ENCODE data around the gene AK5.
"Not testable (repeated sequence)": the region's sequence is repeated elsewhere in the genome, so short reads cannot be mapped to it uniquely, and the experiment has no call there.

AK5 gene

GRCh38 chr1:77405186-77405585, 123.4 kb downstream of the AK5 start:
- no peak for DNase-seq

DNA sequence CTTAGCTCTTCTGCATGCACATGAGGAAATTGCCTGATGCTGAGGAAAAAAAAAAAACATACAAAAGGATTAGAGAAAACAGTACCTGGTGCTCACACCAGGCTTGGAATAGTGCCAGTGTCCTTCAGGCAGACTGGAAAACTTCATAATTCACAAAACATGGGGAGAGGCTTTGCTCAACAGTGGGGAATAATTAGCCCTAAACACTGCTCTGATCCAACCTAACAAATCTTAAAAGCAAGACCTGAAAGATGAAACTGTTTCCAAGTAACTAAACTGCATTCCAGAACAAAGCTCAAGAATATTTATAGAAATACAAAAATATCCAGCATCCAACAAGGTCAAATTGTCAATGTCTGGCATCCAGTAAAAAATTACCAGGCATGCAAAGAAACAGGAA, 124.8 kb downstream of the AK5 start:
- no peak for DNase-seq

DNA sequence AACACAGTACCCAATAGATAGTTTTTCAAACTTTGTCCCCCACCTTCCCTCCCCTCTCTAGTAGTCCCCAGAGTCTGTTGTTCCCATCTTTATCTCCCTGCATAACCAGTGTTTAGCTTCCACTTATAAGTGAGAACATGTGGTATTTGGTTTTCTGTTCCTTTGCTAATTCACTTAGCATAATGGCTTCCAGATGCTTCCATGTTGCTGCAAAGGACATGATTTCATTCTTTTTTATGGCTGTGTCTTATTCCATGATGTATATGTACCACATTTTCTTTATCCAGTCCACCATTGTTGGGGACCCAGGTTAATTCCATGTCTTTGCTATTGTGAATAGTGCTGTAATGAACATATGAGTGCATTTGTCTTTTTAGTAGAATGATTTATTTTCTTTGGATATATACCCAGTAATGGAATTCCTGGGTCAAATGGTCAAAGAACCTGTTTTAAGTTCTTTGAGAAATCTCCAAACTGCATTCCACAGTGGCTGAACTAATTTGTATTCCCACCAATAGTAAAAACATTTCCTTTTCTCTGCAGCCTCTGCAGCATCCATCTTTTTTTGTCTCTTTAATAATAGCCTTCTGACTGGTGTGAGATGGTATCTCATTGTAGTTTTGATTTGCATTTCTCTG, 126.0 kb downstream of the AK5 start:
- DNase-seq, result no peak

DNA sequence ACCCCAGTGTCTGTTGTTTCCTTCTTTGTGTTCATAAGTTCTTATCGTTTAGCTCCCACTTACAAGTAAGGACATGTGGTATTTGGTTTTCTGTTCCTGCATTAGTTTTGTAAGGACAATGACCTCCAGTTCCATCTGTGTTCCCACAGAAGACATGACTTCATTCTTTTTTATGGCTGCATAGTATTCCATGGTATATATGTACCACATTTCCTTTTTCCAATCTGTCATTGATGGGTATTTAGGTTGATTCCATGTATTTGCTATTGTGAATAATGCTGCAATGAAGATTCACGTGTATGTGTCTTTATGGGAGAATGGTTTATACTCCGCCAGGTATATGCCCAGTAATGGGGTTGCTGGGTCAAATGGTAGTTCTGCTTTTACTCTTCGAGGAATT, 127.1 kb downstream of the AK5 start:
- not testable (repeated sequence) for DNase-seq

DNA sequence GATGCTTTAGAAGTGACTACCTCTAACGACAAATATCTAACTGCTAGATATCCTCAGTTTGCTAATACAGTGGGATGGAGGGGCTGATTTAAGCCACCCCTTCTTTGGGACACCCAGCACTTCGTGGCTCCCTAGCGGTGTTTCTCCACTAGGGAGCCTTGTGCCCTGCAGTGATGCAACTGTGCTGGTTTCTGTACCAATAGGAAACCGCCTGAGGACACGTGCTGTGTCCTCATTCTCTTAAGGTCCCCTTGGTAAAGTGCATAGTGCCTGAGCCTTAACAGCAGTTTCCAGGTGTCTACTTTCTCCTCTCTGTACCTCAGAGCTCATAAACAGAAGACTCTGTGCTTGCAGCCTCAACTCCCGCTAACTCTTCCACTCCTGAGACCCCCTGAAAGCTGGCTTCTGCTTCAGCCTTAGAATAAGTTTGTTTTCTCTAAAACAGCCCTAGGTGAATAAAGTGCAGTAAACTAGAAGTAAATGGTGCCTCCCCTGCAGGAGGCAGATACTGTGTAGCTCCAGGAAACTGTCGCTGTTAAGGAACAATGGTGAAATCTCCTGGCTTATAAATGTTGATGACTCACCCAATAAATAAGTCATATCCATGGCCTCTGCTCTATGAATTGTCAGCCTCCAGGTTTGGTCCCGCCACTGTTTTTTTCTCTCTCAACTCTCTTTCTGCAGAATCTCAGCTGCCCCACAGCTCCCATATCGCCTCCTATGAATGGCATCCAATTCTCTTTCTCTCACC, 130.4 kb downstream of the AK5 start:
- DNase-seq, result peak; percentile 47

DNA sequence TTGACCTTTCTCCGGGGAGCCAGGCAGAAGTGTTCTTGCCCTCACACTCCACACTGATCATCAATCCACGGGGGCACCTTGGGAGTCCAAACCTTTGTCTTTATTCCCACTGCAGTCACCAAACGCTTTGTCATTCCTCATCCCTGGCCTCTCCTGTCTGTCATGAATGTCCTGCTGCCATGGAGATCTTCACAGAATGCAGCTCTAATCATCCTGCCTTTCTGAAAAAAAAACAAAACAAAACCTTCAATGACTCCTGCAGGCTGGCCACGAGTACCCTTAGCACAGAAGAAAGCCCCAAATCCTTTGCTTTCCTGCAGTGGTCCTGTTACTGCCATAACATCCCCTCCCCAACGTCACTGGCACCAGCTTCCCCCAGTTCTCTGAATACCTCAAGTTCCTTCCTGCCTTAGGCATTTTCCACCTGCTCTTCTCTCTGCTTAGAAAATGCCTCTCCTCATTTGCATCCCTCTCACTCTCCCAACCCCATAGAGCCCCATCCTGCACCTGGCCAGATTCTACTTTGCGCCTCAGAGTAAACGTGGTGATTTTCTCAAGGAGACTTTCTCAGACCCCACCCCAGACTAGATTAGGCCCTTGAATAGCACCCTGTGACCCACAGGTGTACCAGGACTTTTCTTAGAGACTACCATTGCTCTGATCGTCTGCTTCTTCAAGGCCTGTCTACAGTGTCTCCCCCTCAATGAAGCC, 131.2 kb downstream of the AK5 start:
- DNase-seq, result no peak

GRCh38 chr1:77413541-77414335, 131.9 kb downstream of the AK5 start:
- DNase-seq, result peak; percentile 87

DNA sequence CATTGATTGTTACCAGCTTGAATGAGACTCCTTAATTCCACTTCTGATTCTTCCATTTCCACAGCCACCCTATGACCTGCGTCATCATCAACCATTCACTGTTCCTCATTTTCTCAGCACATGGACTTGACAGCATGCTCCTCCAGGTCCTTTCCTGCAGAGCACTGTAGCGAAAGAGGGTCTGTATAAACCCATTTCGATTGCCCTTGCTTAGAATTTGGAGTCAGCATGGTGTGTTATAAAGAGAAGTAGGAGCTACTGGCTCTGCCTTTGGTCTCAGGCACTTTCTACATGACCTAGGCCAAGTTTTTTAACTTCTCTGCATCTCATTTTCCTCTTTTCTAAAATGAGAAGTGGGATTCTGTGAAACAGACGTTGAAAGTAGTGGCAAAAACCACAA, 133.8 kb downstream of the AK5 start:
- peak; percentile 66 for DNase-seq

DNA sequence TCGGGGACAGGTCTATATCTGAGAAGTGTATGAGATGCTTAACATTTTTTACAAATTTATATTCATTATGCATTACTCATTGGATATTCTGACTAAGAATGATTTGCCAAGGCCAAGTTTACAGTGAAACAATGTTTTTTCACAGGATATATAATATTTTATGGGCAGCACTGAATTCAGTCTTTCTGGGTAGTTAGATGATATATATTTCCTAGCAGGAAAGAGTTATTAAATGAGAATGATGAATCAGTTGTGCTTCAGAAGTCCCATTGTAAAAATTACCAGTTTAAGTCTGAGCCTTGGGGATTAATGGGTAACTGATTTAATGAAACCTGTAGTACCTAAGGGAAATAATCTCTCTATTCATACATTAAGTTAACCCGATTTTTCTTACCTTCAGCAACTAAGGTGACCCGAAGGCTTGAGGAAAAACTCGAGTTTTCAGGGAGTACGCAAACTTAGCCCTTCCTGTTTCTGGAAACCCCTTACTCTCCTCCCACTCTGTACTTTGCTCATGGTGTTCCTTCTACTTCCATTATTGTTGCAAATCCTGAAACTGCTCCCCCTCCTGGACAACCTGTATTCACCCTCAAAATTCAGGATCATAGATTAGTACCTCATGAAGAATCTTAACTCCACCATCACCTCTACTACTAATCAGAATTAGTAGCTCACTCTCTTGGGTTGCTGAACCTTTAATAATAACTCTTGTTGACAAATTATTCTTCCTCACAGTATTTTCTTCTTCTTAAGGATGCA, 135.1 kb downstream of the AK5 start:
- DNase-seq, result peak; percentile 72

DNA sequence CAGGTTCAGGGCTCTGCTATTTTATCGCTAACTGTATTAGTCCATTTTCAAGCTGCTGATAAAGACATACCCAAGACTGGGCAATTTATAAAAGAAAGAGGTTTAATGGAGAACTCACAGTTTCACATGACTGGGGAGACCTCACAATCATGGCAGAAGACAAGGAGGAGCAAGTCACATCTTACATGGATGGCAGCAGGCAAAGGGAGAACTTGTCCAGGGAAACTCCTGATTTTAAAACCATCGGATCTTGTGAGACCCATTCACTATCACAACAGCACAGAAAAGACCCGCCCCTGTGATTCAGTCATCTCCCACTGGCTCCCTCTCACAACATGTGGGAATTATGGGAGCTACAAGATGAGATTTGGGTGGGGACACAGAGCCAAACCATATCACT, 136.2 kb downstream of the AK5 start:
- not testable (repeated sequence) for DNase-seq

GRCh38 chr1:77421504-77422233, 139.8 kb downstream of the AK5 start:
- DNase-seq, result no peak

- DNase-seq, result no peak
These were observed 142.4 kb downstream of the AK5 start for GRCh38 chr1:77424236-77424635.

DNA sequence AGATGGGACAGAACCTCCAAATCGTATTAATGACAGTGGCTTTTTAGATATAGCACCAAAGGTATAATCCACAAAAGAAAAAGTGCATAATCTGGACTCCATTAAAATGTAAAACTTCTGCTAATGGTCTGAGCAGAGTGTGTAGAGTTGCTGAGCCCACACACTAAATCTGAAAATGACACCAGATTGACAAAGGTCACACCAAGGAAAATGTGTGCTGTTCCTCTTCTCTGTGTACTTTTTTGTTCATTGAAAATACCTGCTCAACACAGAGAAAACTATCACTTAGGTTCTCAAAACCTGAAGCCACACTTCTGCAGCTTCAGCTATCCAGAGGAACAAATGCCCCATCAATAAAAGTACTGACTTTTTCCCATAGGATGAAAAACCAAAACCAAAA, 146.2 kb downstream of the AK5 start:
- no peak for DNase-seq

GRCh38 chr1:77430966-77431690, 149.3 kb downstream of the AK5 start:
- peak; percentile 55 for DNase-seq

DNA sequence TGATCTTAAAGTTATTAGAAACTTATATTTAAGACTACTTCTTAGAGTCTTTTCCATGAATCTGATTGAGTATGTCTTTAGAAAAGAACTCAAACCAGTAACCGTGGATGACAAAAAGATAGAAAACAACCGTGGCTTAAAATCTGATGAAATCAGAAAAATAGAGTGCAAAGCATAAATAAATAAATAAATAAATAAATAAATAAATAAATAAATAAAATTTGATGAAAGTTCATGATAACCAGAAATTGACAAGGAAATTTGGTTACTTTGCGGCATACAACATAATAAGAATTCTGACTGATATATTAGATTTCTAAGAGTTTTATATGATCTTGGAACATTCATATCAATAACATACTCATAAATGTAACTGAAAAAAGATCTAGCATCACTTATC, 152.1 kb downstream of the AK5 start:
- DNase-seq, result no peak

DNA sequence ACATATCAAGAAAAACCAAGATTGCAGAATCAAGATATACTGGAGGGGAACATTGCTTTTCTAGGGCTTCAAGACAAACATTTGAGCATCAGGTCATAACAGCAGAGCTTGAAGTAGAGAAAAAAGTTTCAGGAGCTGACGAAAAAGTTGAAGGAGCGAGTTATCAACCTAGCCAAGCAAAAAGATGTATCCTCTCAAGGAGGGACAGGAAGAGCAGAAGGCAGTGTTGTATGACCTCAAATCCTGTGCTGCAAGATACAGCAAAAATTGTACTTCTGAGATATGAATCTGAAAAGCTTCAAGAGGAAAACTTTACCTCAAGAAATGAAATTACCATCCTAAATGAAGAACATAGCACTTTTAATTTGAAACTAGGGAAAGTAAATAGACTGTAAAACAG, 153.1 kb downstream of the AK5 start:
- DNase-seq, result no peak

DNA sequence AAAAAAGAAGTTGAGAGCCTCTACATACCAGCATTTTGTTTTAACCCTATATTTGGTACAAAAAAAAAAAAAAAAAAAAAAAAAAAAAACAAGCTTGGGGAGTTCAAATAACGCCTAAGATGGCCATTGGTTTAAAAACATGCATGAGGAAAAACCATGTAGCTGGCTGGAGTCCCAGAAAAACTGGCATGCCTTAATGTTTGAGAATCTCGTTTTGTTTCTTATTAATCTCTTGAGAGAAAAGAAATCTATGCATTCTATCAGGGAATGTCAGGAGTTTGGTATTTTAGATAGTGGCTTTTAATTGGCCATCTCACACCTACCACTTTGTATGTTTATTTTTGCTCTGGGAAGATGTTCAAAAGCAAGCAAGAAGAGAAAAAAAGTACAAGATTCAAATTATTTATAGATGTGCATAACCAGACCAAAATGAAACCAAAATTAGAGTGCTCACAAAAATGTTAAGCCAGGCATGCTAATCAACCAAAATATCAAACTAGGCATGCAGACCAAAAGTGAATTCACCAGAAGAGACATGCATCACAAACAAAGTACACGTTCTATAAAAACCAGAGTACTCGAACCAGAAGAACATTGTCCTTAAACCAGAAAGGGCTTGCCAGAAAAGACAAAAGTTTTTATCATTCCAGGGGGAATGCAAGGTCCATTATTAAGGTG, 156.6 kb downstream of the AK5 start:
- peak; percentile 39 for DNase-seq

DNA sequence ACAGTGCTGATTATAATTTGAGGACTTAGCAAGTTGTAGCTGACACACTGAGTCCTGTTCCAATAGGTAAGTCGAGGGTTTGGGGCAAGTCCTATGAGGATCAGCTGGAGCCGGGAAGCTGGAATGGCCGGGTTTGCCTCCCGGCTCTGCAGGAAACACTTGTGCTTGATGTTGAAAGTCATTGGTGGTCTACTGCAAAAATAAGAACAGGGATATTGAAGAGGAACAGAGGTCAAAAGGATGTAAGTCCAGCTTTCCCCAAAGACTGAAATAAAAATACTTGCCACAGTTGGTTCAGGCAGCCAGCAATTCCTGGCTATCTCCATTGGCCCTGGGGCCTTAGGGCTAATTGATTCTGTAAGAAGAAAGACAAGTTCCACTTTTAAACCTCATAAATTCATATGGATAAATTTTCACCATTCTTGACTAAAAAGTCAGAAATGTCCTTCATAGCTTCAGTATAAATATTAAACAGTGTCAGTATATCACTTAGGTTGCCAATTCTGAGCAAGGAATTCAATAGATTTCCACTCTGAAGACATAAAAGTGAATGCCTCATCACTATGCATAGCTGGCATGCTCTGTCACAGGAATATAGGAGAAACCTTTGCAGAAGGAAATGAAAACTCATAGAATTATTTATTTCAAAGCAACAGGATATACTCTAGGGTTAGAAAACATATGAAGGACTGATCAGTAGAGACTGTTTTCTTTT, 165.2 kb downstream of the AK5 start:
- DNase-seq, result no peak

GRCh38 chr1:77447669-77448068, 165.8 kb downstream of the AK5 start:
- DNase-seq, result no peak

GRCh38 chr1:77459881-77460280, 178.1 kb downstream of the AK5 start:
- DNase-seq, result no peak
